CD14-positive monocyte (primary cell): Measurements from ENCODE around the gene GAREM1. TPM values are rescaled to one million over a fixed set of nuclear protein-coding genes. Genes with fewer than 3 reads are reported as not detected.

Experiments used
- DNase-seq, 3 donors: peaks; one replicate each; pipeline ENCODE4 v3.0.0-alpha.2; 2011 to 2022
- H2AFZ ChIP-seq: 2 replicates; pipeline ENCODE4 v1.6.0; 2012; ENCODE audit warnings: mild to moderate bottlenecking, low read depth, low read length, inconsistent platforms; ENCODE audit not compliant: insufficient read depth, poor library complexity, severe bottlenecking
- H3K27ac ChIP-seq, 2 donors: 1 replicate in 1 of 2; 2 replicates in 1 of 2; pipeline ENCODE4 v1.5.1; 2012 to 2013; ENCODE audit warnings: low read length in 2 of 2, control low read depth in 1 of 2, inconsistent platforms in 1 of 2, low read depth in 1 of 2, mild to moderate bottlenecking in 1 of 2
- H3K27me3 ChIP-seq, 2 donors: one replicate each; pipeline versions ENCODE4 v1.6.0 to v1.6.1; 2011 to 2013; ENCODE audit warnings: low read length in 2 of 2; ENCODE audit not compliant: control insufficient read depth in 2 of 2, insufficient read depth in 2 of 2
- H3K36me3 ChIP-seq, 2 donors: replicated peaks in 1 of 2; 1 replicate in 1 of 2; 2 replicates in 1 of 2; pipeline versions ENCODE4 v1.5.1 to v1.6.1; 2012 to 2013; ENCODE audit warnings: low read length in 2 of 2, control low read depth in 1 of 2, inconsistent platforms in 1 of 2, mild to moderate bottlenecking in 1 of 2; ENCODE audit not compliant: insufficient read depth in 2 of 2, control insufficient read depth in 1 of 2
- H3K4me1 ChIP-seq, 2 donors: 1 replicate in 1 of 2; 2 replicates in 1 of 2; pipeline versions ENCODE4 v1.5.1 to v1.6.1; 2012 to 2013; ENCODE audit warnings: low read length in 2 of 2, control low read depth in 1 of 2, inconsistent platforms in 1 of 2, mild to moderate bottlenecking in 1 of 2, moderate library complexity in 1 of 2; ENCODE audit not compliant: insufficient read depth in 2 of 2, control insufficient read depth in 1 of 2
- H3K4me2 ChIP-seq: replicated peaks from 2 replicates; pipeline ENCODE3; 2012; ENCODE audit warnings: low read length, moderate library complexity, mild to moderate bottlenecking; ENCODE audit not compliant: poor library complexity, severe bottlenecking; ENCODE audit errors: extremely low read depth
- H3K4me3 ChIP-seq, 3 experiments: fragments of 200-600 bp in 1 of 3; sonication (generic) in 1 of 3; replicated peaks in 1 of 3; 1 replicate in 2 of 3; 2 replicates in 1 of 3; pipeline ENCODE4 v1.5.1; 2011 to 2013; ENCODE audit warnings: low read length in 3 of 3, mild to moderate bottlenecking in 3 of 3, control low read depth in 2 of 3, low read depth in 2 of 3, inconsistent platforms in 1 of 3, moderate library complexity in 1 of 3
- H3K79me2 ChIP-seq: 2 replicates; pipeline ENCODE4 v1.6.0; 2012; ENCODE audit warnings: mild to moderate bottlenecking, control low read depth, inconsistent platforms, low read length, moderate library complexity; ENCODE audit not compliant: insufficient read depth
- H3K9ac ChIP-seq: 2 replicates; pipeline ENCODE4 v1.6.0; 2017; ENCODE audit warnings: low read length, mild to moderate bottlenecking; ENCODE audit not compliant: insufficient read depth, poor library complexity, severe bottlenecking
- H3K9me3 ChIP-seq, 2 donors: replicated peaks in 1 of 2; 1 replicate in 1 of 2; 2 replicates in 1 of 2; pipeline versions ENCODE4 v1.5.1 to v1.6.1; 2012 to 2013; ENCODE audit warnings: low read length in 2 of 2, control low read depth in 1 of 2; ENCODE audit not compliant: control insufficient read depth in 1 of 2, insufficient read depth in 1 of 2
- H4K20me1 ChIP-seq: 2 replicates; pipeline ENCODE4 v1.6.0; 2012; ENCODE audit warnings: mild to moderate bottlenecking, low read length, control low read depth, moderate library complexity; ENCODE audit not compliant: insufficient read depth
- H3K27ac Mint-ChIP-seq, 7 donors: one replicate each; pipeline ENCODE4 v1.8.0; 2020; ENCODE audit warnings: mild to moderate bottlenecking in 7 of 7, mixed read lengths in 7 of 7, moderate library complexity in 6 of 7, inconsistent platforms in 2 of 7
- H3K27me3 Mint-ChIP-seq, 3 donors: one replicate each; pipeline ENCODE4 v1.8.0; 2021 to 2022; ENCODE audit warnings: low read depth in 3 of 3, mild to moderate bottlenecking in 3 of 3, mixed read lengths in 3 of 3, moderate library complexity in 3 of 3, inconsistent platforms in 1 of 3
- H3K36me3 Mint-ChIP-seq, 2 donors: one replicate each; pipeline ENCODE4 v1.8.0; 2020; ENCODE audit warnings: mixed read lengths in 2 of 2, inconsistent platforms in 1 of 2, mild to moderate bottlenecking in 1 of 2
- H3K4me1 Mint-ChIP-seq: one replicate; pipeline ENCODE4 v1.8.0; 2020; ENCODE audit warnings: mild to moderate bottlenecking, mixed read lengths
- H3K4me3 Mint-ChIP-seq, 2 donors: one replicate each; pipeline ENCODE4 v1.8.0; 2020; ENCODE audit warnings: mild to moderate bottlenecking in 2 of 2, mixed read lengths in 2 of 2, moderate library complexity in 1 of 2
- H3K9me3 Mint-ChIP-seq, 7 donors: one replicate each; pipeline ENCODE4 v1.8.0; 2020 to 2022; ENCODE audit warnings: mixed read lengths in 7 of 7, mild to moderate bottlenecking in 6 of 7, moderate library complexity in 6 of 7, inconsistent platforms in 2 of 7
- whole genome bisulfite sequencing: methylation state at CpG from one replicate; pipeline ENCODE4 v1.1.5; 2013; ENCODE audit warnings: missing lambda C conversion rate; ENCODE audit not compliant: insufficient coverage; 5-methylcytosine and 5-hydroxymethylcytosine counted together
- intact Hi-C, 2 donors: fragments of 100-400 bp; cut with micrococcal nuclease; formaldehyde crosslinking; loops; one replicate each; pipeline versions ENCODE4 v1.15.0 to v1.15.1; 2023
- polyA plus RNA-seq, 3 donors: library from polyadenylated mRNA; depleted of rRNA in 1 of 3; unstranded in 2 of 3; stranded (reverse) in 1 of 3; fragments of 300-500 nt in 2 of 3; fragments of >200 nt in 1 of 3; fragmentation: Illumina TruSeq in 2 of 3; gene quantifications; 1 replicate in 2 of 3; 2 replicates in 1 of 3; pipeline ENCODE4 v1.2.3, GENCODE V29; 2012 to 2021
- TF ChIP-seq, protein P1 (sequence below): fragments of 200-600 bp; IDR thresholded peaks from one replicate; pipeline ENCODE4 v1.8.0; 2022; ENCODE audit warnings: antibody characterized with exemption, mild to moderate bottlenecking

GAREM1 gene
- polyA plus RNA-seq, 3 donors = 0.24 TPM; not detected in 2

DNA sequence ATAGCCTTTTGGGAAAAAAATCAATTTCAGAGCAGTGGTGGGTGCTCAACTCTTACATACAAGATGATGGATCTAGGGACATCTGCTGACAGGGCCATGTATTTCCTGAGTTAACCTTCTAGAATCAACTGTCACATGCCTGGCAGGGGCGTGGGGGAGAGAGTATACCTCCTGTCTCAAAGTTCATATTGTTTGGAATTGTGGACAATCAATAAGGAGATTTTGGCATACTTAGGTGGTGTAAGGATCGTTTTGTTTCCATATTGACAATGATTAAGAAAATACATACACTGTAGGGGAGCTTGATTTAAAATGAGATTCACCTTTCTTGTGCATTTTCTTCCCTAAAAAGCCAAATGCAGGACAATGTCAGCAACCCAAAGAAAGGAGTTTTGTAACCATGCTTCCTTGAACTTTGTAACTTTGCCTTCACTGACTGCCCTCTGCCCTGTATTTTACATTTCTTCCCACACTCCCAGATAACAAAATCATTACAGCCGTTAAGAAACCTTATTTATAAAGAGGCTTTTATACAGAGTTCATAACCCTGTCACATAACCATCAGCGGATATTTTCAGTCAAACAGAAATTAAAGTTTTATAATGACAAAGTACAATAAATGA, 192.4 kb downstream of the GAREM1 start:
- H3K27me3 ChIP-seq = peaks cover 0 to 2% of the 10 kb centered on the region in 2 donors
- H3K4me1 ChIP-seq = no peaks in the 10 kb centered on the region
- no peak overlapping the region for H3K9ac ChIP-seq
- no peak for DNase-seq
- H3K27ac ChIP-seq = no peak overlapping the region
- no CpG with 5 or more reads among the region's 4 CpGs for WGBS
- H3K27ac Mint-ChIP-seq = no peak overlapping the region
- H2AFZ ChIP-seq = no peak overlapping the region
- H3K36me3 ChIP-seq = no peaks in the 10 kb centered on the region
- peaks cover 0 to 4% (median 0%) of the 10 kb centered on the region in 7 donors for H3K9me3 Mint-ChIP-seq
- no peak overlapping the region for H3K4me3 Mint-ChIP-seq
- H3K4me1 Mint-ChIP-seq = no peaks in the 10 kb centered on the region
- H4K20me1 ChIP-seq = no peaks in the 10 kb centered on the region
- H3K36me3 Mint-ChIP-seq = no peaks in the 10 kb centered on the region
- no peaks in the 10 kb centered on the region for H3K79me2 ChIP-seq
- intact Hi-C loops = no loop called here
- H3K4me2 ChIP-seq = no peak overlapping the region
- TF ChIP-seq, protein P1, sequence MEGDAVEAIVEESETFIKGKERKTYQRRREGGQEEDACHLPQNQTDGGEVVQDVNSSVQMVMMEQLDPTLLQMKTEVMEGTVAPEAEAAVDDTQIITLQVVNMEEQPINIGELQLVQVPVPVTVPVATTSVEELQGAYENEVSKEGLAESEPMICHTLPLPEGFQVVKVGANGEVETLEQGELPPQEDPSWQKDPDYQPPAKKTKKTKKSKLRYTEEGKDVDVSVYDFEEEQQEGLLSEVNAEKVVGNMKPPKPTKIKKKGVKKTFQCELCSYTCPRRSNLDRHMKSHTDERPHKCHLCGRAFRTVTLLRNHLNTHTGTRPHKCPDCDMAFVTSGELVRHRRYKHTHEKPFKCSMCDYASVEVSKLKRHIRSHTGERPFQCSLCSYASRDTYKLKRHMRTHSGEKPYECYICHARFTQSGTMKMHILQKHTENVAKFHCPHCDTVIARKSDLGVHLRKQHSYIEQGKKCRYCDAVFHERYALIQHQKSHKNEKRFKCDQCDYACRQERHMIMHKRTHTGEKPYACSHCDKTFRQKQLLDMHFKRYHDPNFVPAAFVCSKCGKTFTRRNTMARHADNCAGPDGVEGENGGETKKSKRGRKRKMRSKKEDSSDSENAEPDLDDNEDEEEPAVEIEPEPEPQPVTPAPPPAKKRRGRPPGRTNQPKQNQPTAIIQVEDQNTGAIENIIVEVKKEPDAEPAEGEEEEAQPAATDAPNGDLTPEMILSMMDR = no peak
- H3K9me3 ChIP-seq = no peaks in the 10 kb centered on the region
- H3K27me3 Mint-ChIP-seq = peaks cover 2 to 7% (median 4%) of the 10 kb centered on the region in 3 donors
- H3K4me3 ChIP-seq = no peak overlapping the region

DNA sequence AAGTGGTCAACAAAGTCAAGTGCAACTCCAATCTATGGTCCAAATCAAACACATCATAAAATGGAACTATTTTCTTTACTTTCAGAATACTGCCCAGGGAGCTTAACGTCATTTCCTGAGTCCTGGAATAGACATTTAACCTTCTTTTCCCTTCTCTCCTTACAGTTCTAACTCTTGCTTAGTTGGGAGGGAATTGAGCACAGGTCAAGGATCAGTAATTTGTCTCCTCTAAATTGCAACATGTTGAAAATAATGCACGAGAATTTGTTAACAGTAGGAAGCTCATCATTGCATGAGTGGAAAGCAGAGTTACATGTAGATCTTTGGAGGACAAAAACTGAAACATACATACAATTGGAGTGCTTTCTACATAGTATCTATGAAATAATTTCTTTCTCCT, 193.1 kb downstream of the GAREM1 start:
- DNase-seq = no peak

More for the DNA sequence above, 193.1 kb downstream of the GAREM1 start:
- Histone ChIP-seq H3K27ac (no peak overlapping the region), H3K4me1 (no peaks in the 10 kb centered on the region), H3K36me3 (no peaks in the 10 kb centered on the region), H3K4me3 (no peak overlapping the region), H3K27me3 (peaks cover 0 to 2% of the 10 kb centered on the region in 2 donors), H3K79me2 (no peaks in the 10 kb centered on the region), H3K9ac (no peak overlapping the region), H4K20me1 (no peaks in the 10 kb centered on the region), H3K9me3 (no peaks in the 10 kb centered on the region), H2AFZ (no peak overlapping the region), H3K4me2 (no peak overlapping the region)
- Mint-ChIP-seq H3K27me3 (peaks cover 2 to 6% (median 4%) of the 10 kb centered on the region in 3 donors), H3K9me3 (peaks cover 0 to 4% (median 0%) of the 10 kb centered on the region in 7 donors), H3K4me3 (no peak overlapping the region), H3K36me3 (no peaks in the 10 kb centered on the region), H3K4me1 (no peaks in the 10 kb centered on the region), H3K27ac (no peak overlapping the region)
- no CpG with 5 or more reads among the region's 2 CpGs for WGBS
- intact Hi-C loops = no loop called here
- TF ChIP-seq, protein P1 = no peak
